Measurements from ENCODE around the gene MRPL18. TPM values are rescaled to one million over a fixed set of nuclear protein-coding genes. Genes with fewer than 3 reads are reported as not detected.

The MRPL18 gene
- total RNA-seq, 4 donors from 2014 or later, result 25.1 to 58.5 (median 35.7) TPM

GRCh38 chr6:159844737-159845645 lies 54.7 kb downstream of the MRPL18 start:
- no peaks in the 10 kb centered on the region for H3K36me3 ChIP-seq
- H3K27me3 ChIP-seq, result no peaks in the 10 kb centered on the region
- TF ChIP-seq POLR2A (IDR thresholded peaks at IDR 0.05) (no peak), CTCF (IDR thresholded peaks at IDR 0.05) (no peak)
- no peaks in the 10 kb centered on the region for H3K4me1 ChIP-seq
- H3K27ac ChIP-seq, result no peak overlapping the region
- no peak for DNase-seq
- no peak overlapping the region for H3K4me3 ChIP-seq
- H3K9me3 ChIP-seq, result peaks cover 0 to 7% (median 0%) of the 10 kb centered on the region in 4 donors

Small RNA genes lying within 50 kb of the gene (small RNA-seq; reads per million reads assigned to genes)
- gene SNORA20 (28.6 to 51.5 reads per million in 2 donors), gene SNORA29 (0 reads per million in 2 donors)

Other genes starting within 250 kb of the MRPL18 start
- 100 to 1,000 TPM in 2 of 4 donors, 10 to 100 TPM in 2; 85.0 to 156 (median 103) TPM for gene SOD2, start 97.2 kb upstream of the MRPL18 start, total RNA-seq
- gene WTAP, start 63.0 kb upstream of the MRPL18 start, total RNA-seq, result 100 to 1,000 TPM in 1 of 4 donors, 10 to 100 TPM in 3; 65.0 to 105 (median 88.5) TPM
- gene ACAT2, start 28.4 kb upstream of the MRPL18 start, total RNA-seq, result 10 to 100 TPM in 3 of 4 donors, 1 to 10 TPM in 1; 6.6 to 22.2 (median 16.5) TPM
- gene TCP1, start 865 bp upstream of the MRPL18 start, total RNA-seq, result 100 to 1,000 TPM in 3 of 4 donors, 10 to 100 TPM in 1; 68.8 to 233 (median 135) TPM
- gene PNLDC1, start 9.8 kb downstream of the MRPL18 start, total RNA-seq, result not detected
- gene MAS1, start 100.5 kb downstream of the MRPL18 start, total RNA-seq, result not detected
- 10 to 100 TPM; 48.7 to 86.5 (median 82.3) TPM for gene IGF2R, start 178.6 kb downstream of the MRPL18 start, total RNA-seq